Endothelial cell of umbilical vein (primary cell): ENCODE measurements around the gene PHOX2A. TPM values are rescaled to one million over a fixed set of nuclear protein-coding genes. Genes with fewer than 3 reads are reported as not detected.

ENCODE experiments used
- BruUV-seq: library from RNA; stranded (reverse); fragments of 400-500 nt; replicated peaks from 2 replicates; lab custom pipeline; 2021; lab: Mats Ljungman, UMichigan
- CTCF ChIA-PET: fragments of 300-600, 350-600 bp; sonication (Branson Sonifier 250); formaldehyde crosslinking; loops from one replicate; lab custom pipeline; 2021; ENCODE audit warnings: antibody characterized with exemption, inconsistent platforms; lab: Charles Lee
- POLR2A ChIA-PET: fragments of 300-600, 350-600 bp; sonication (Branson Sonifier 250); formaldehyde crosslinking; loops from one replicate; lab custom pipeline; 2021; ENCODE audit warnings: antibody characterized with exemption, inconsistent platforms; lab: Charles Lee
- DNase-seq: peaks from one replicate; pipeline ENCODE4 v3.0.0-alpha.2; 2011; ENCODE audit warnings: low read depth, low spot score
- FAIRE-seq: peaks from 2 replicates; lab custom pipeline; 2011; peaks lifted over from hg19 to GRCh38; lab: Jason Lieb, UNC
- H2AFZ ChIP-seq: 2 replicates; pipeline ENCODE4 v1.6.0; 2012; ENCODE audit warnings: low read depth, low read length, control low read depth, inconsistent platforms
- H3K27ac ChIP-seq: 2 replicates; pipeline ENCODE4 v1.5.1; 2011; ENCODE audit warnings: low read depth, mild to moderate bottlenecking, control low read depth, low read length, moderate library complexity; ENCODE audit not compliant: insufficient read depth
- H3K27me3 ChIP-seq, 2 experiments: 2 replicates each; pipeline versions ENCODE4 v1.6.0 to v1.6.1; 2011; ENCODE audit warnings: low read length in 2 of 2, mixed read lengths in 1 of 2; ENCODE audit not compliant: control insufficient read depth in 2 of 2, insufficient read depth in 2 of 2
- H3K36me3 ChIP-seq, 2 experiments: 2 replicates in 1 of 2; 3 replicates in 1 of 2; pipeline ENCODE4 v1.5.1; 2011; ENCODE audit warnings: low read length in 2 of 2, mild to moderate bottlenecking in 1 of 2, moderate library complexity in 1 of 2; ENCODE audit not compliant: control insufficient read depth in 2 of 2, insufficient read depth in 2 of 2; ENCODE audit errors: extremely low read depth in 1 of 2
- H3K4me1 ChIP-seq: 3 replicates; pipeline ENCODE4 v1.5.1; 2011; ENCODE audit warnings: mild to moderate bottlenecking, low read length; ENCODE audit not compliant: control insufficient read depth, insufficient read depth; ENCODE audit errors: extremely low read depth
- H3K4me2 ChIP-seq: 2 replicates; pipeline ENCODE4 v1.6.1; 2011; ENCODE audit warnings: low read length, control low read depth, mixed read lengths; ENCODE audit not compliant: insufficient read depth
- H3K4me3 ChIP-seq, 3 experiments: fragments of 200-600 bp in 1 of 3; sonication (generic), shearing (Covaris generic) in 1 of 3; replicated peaks in 1 of 3; 2 replicates each; pipeline ENCODE4 v1.5.1; 2011 to 2016; ENCODE audit warnings: control low read depth in 3 of 3, low read length in 3 of 3, mild to moderate bottlenecking in 2 of 3, inconsistent platforms in 1 of 3, low read depth in 1 of 3, moderate library complexity in 1 of 3; ENCODE audit not compliant: insufficient read depth in 1 of 3
- H3K79me2 ChIP-seq: 2 replicates; pipeline ENCODE4 v1.6.0; 2012; ENCODE audit warnings: low read length, inconsistent platforms; ENCODE audit not compliant: control insufficient read depth, insufficient read depth
- H3K9ac ChIP-seq: replicated peaks from 2 replicates; pipeline ENCODE3; 2011; ENCODE audit warnings: low read length, control low read depth; ENCODE audit not compliant: insufficient read depth; ENCODE audit errors: extremely low read depth
- H3K9me1 ChIP-seq: replicated peaks from 3 replicates; pipeline ENCODE4 v1.6.0; 2011; ENCODE audit warnings: mild to moderate bottlenecking, low read length; ENCODE audit not compliant: control insufficient read depth, insufficient read depth; ENCODE audit errors: extremely low read depth
- H3K9me3 ChIP-seq: replicated peaks from 2 replicates; pipeline ENCODE4 v1.5.1; 2012; ENCODE audit warnings: low read length, inconsistent platforms; ENCODE audit not compliant: control insufficient read depth, insufficient read depth
- H4K20me1 ChIP-seq: replicated peaks from 2 replicates; pipeline ENCODE3; 2011; ENCODE audit warnings: mild to moderate bottlenecking, low read length; ENCODE audit not compliant: control insufficient read depth, insufficient read depth; ENCODE audit errors: extremely low read depth
- CTCF ChIP-seq, 2 donors: IDR thresholded peaks; 1 replicate in 1 of 2; 2 replicates in 1 of 2; pipeline ENCODE4 v1.5.1; 2011; ENCODE audit warnings: low read length in 2 of 2, mild to moderate bottlenecking in 2 of 2, moderate library complexity in 2 of 2, control low read depth in 1 of 2, inconsistent platforms in 1 of 2, low read depth in 1 of 2; ENCODE audit not compliant: insufficient read depth in 1 of 2; ENCODE audit errors: extremely low read depth in 1 of 2
- EZH2 ChIP-seq: IDR thresholded peaks from 2 replicates; pipeline ENCODE4 v1.6.1; 2012; ENCODE audit warnings: borderline replicate concordance, low read depth, mild to moderate bottlenecking, moderate library complexity, low read length, inconsistent platforms; ENCODE audit not compliant: severe bottlenecking
- FOS ChIP-seq: IDR thresholded peaks from 2 replicates; pipeline ENCODE4 v1.6.1; 2011; ENCODE audit warnings: mild to moderate bottlenecking, low read length, moderate library complexity, borderline replicate concordance; ENCODE audit not compliant: insufficient read depth
- GATA2 ChIP-seq: IDR thresholded peaks from 2 replicates; pipeline ENCODE4 v1.7.0; 2011; ENCODE audit warnings: low read depth, mild to moderate bottlenecking, moderate library complexity, mixed read lengths, low read length; ENCODE audit not compliant: insufficient read length, insufficient read depth
- JUN ChIP-seq: IDR thresholded peaks from 2 replicates; pipeline ENCODE4 v1.6.1; 2011; ENCODE audit warnings: borderline replicate concordance, low read depth; ENCODE audit not compliant: insufficient read length, insufficient read depth
- MAX ChIP-seq: IDR thresholded peaks from 2 replicates; pipeline ENCODE4 v1.6.1; 2011; ENCODE audit not compliant: insufficient read depth, insufficient read length
- MYC ChIP-seq: IDR thresholded peaks from one replicate; pipeline ENCODE4 v1.6.1; 2011; ENCODE audit warnings: mild to moderate bottlenecking, low read depth, low read length
- POLR2A ChIP-seq: IDR thresholded peaks from 2 replicates; pipeline ENCODE4 v1.6.1; 2012; ENCODE audit warnings: low read depth, mild to moderate bottlenecking, control low read depth, low read length
- POLR2AphosphoS5 ChIP-seq: IDR thresholded peaks from 2 replicates; pipeline ENCODE4 v1.6.1; 2012; ENCODE audit warnings: low read depth, mild to moderate bottlenecking, control low read depth, low read length, moderate library complexity; ENCODE audit not compliant: insufficient read depth
- dilution Hi-C: fragments of 300-500 bp; cut with MboI; formaldehyde crosslinking; loops from one replicate; pipeline ENCODE4 v1.15.0; 2019; ENCODE audit warnings: low sequenced_read_pairs; ENCODE audit not compliant: extremely low pct_ligation_motif_present
- intact Hi-C: fragments of 100-400 bp; cut with micrococcal nuclease; formaldehyde crosslinking; loops from one replicate; pipeline ENCODE4 v1.10.0; 2022
- polyA plus RNA-seq, 4 experiments: library from polyadenylated mRNA; depleted of rRNA in 3 of 4; stranded (reverse) in 3 of 4; unstranded in 1 of 4; fragments of >200 nt; gene quantifications; 2 replicates each; pipeline versions ENCODE4 v1.2.1 to v1.2.3, GENCODE V29; 2011 to 2012; ENCODE audit warnings: missing spikeins in 1 of 4
- total RNA-seq: library from RNA; stranded (reverse); gene quantifications from 2 replicates; pipeline ENCODE4 v1.2.3, GENCODE V29; 2021

Gene PHOX2A
- total and polyA plus RNA-seq, 2 donors (not counting 3 experiments of a cell fraction or from before 2014, with no cell fraction given), result not detected

GRCh38 chr11:72191961-72192381, 52.0 kb downstream of the PHOX2A start, which contains the start of gene FOLR1:
TSS of gene FOLR1 (plus strand) at chr11:72192140. CDS start at chr11:72192174, 34 bp downstream.
- no peaks in the 10 kb centered on the region for H3K27me3 ChIP-seq
- CTCF ChIA-PET, result no interaction called here
- no peak for TF ChIP-seq MAX
- TF ChIP-seq FOS, result no peak
- TF ChIP-seq CTCF (IDR thresholded peaks at IDR 0.05; ENCODE audit: extremely low read depth in 1 of 2, insufficient read depth in 1 of 2, low read depth in 1 of 2, low read length in 2 of 2), result no peak
- TF ChIP-seq GATA2, result no peak
- no peak for TF ChIP-seq POLR2AphosphoS5
- TF ChIP-seq POLR2A, result no peak
- TF ChIP-seq MYC, result no peak
- no peak for TF ChIP-seq JUN
- TF ChIP-seq EZH2, result no peak
- no peaks in the 10 kb centered on the region for H3K9me3 ChIP-seq
- no peaks in the 10 kb centered on the region for H3K79me2 ChIP-seq
- H3K4me1 ChIP-seq, result no peaks in the 10 kb centered on the region
- no peaks in the 10 kb centered on the region for H3K9me1 ChIP-seq
- H3K36me3 ChIP-seq, result no peaks in the 10 kb centered on the region
- H3K4me2 ChIP-seq, result no peak within 1 kb of the TSS
- intact Hi-C loops, result no loop called here
- no peak within 1 kb of the TSS for H2AFZ ChIP-seq
- no peak within 1 kb of the TSS for H3K4me3 ChIP-seq
- POLR2A ChIA-PET, result no interaction called here
- BruUV-seq, result no TSS peak
- H3K9ac ChIP-seq, result no peak within 1 kb of the TSS
- FAIRE-seq (no peak), DNase-seq (no peak)
- H3K27ac ChIP-seq, result no peak within 1 kb of the TSS
- no peaks in the 10 kb centered on the region for H4K20me1 ChIP-seq
- dilution Hi-C loops, result no loop called here
